ENCODE data around the gene TNFRSF9.

TNFRSF9 gene

GRCh38 chr1:7912145-7912544 is 28.5 kb downstream of the TNFRSF9 start:
- no peak for TF ChIP-seq CTCF (IDR thresholded peaks at IDR 0.05; ENCODE audit: control extremely low read depth, extremely low read depth, low read depth, missing control alignments)
- no peak for DNase-seq (ENCODE audit: extremely low spot score)
- CTCF ChIA-PET: interaction anchor here (0.9 to 1.4 kb wide), 4 partner anchors 11 to 403 kb away, joined by 3 to 6 read pairs (median 3); no protein-coding TSS in a partner anchor
- POLR2A ChIA-PET: no interaction called here

- ChIA-PET POLR2A (no interaction called here), CTCF (interaction anchor here (1.3 to 3.1 kb wide), 5 partner anchors 11 to 237 kb away, joined by 3 to 24 read pairs (median 3); no protein-coding TSS in a partner anchor)
- DNase-seq (ENCODE audit: extremely low spot score): no peak
- TF ChIP-seq CTCF (IDR thresholded peaks at IDR 0.05; ENCODE audit: control extremely low read depth, extremely low read depth, low read depth, missing control alignments): no peak
These were observed 35.4 kb downstream of the TNFRSF9 start for GRCh38 chr1:7905262-7905661.

GRCh38 chr1:7902478-7903085 is 38.1 kb downstream of the TNFRSF9 start:
- peak; percentile 77 for DNase-seq (ENCODE audit: extremely low spot score)
- CTCF ChIA-PET: interaction anchor here (0.6 to 4.2 kb wide), 7 partner anchors 10 to 234 kb away, joined by 3 to 50 read pairs (median 4); partner anchors contain the start of gene TNFRSF9
- POLR2A ChIA-PET: no interaction called here
- peak; percentile 80 for TF ChIP-seq CTCF (IDR thresholded peaks at IDR 0.05; ENCODE audit: control extremely low read depth, extremely low read depth, low read depth, missing control alignments)

DNA sequence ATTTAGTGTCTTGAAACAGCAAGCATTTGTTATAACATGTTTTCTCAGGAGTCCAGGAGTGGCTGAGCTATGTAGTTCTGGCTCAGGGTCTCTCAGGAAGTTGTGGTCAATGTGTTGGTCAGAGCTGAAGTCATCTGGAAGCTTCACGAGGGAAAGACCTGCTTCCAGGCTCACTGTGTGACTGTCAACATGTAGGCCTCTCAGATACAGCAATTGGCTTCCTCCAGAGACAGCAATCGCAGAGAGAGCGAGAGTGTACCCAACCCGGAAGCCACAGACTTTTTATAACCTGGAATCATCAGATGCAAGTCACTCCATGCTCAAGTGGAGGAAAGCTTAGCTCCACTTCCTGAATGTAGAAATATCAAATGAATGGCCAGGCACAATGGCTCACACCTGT is 40.9 kb downstream of the TNFRSF9 start:
- CTCF ChIA-PET: interaction anchor here (1.2 to 4.2 kb wide), 5 partner anchors 14 to 232 kb away, joined by 3 to 50 read pairs (median 4); no protein-coding TSS in a partner anchor
- POLR2A ChIA-PET: no interaction called here
- TF ChIP-seq CTCF (IDR thresholded peaks at IDR 0.05; ENCODE audit: control extremely low read depth, extremely low read depth, low read depth, missing control alignments): no peak
- no peak for DNase-seq (ENCODE audit: extremely low spot score)

GRCh38 chr1:7898962-7899361 is 41.7 kb downstream of the TNFRSF9 start:
- ChIA-PET CTCF (interaction anchor here (1.2 to 4.2 kb wide), 3 partner anchors 91 to 231 kb away, joined by 3 to 50 read pairs (median 14); no protein-coding TSS in a partner anchor), POLR2A (no interaction called here)
- no peak for DNase-seq (ENCODE audit: extremely low spot score)
- no peak for TF ChIP-seq CTCF (IDR thresholded peaks at IDR 0.05; ENCODE audit: control extremely low read depth, extremely low read depth, low read depth, missing control alignments)

DNA sequence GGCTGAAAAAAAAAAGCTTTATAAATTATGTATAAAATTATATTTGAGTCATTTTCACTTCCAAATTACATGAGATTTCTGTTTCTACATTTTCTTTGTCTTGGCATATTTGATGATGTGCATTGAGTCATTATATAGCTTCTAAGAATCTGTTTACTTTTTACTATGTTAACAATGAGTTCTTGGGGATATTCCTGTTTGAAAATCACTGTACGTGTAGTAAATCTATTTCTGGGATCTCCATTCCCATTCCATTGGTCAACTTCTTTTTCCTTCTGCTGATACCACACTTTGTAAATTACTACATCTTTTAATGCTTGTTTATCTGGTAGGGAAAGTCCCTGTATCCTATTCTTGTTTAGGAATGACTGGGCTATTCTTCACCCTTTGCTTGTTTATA is 43.6 kb downstream of the TNFRSF9 start:
- TF ChIP-seq CTCF (IDR thresholded peaks at IDR 0.05; ENCODE audit: control extremely low read depth, extremely low read depth, low read depth, missing control alignments): no peak
- ChIA-PET CTCF (interaction anchor here (1.2 to 1.3 kb wide), 2 partner anchors 228 to 230 kb away, joined by 3 to 6 read pairs; no protein-coding TSS in a partner anchor), POLR2A (no interaction called here)
- DNase-seq (ENCODE audit: extremely low spot score): no peak
